IMR-90 (cell line): Measurements from ENCODE around the gene PLA2G4A. TPM values are rescaled to one million over a fixed set of nuclear protein-coding genes. Genes with fewer than 3 reads are reported as not detected.

Source experiments
- ATAC-seq: fragments of 200-7000 bp; cut with Tn5 transposase; 2 replicates; pipeline ENCODE4 v1.9.1; 2020; ENCODE audit warnings: low read depth, mild to moderate bottlenecking, moderate library complexity
- BruUV-seq: library from RNA; stranded (reverse); fragments of 400-500 nt; replicated peaks from 2 replicates; lab custom pipeline; 2021; lab: Mats Ljungman, UMichigan
- CTCF ChIA-PET: fragments of 300-600 bp; formaldehyde crosslinking; extraction: SDS; loops from one replicate; lab custom pipeline; 2021; ENCODE audit warnings: antibody characterized with exemption; lab: Yijun Ruan, JAX
- POLR2A ChIA-PET: fragments of 300-600 bp; sonication (Branson Sonifier 250); formaldehyde crosslinking; loops from one replicate; lab custom pipeline; 2022; ENCODE audit warnings: antibody characterized with exemption; ENCODE audit not compliant: unreplicated experiment; lab: Charles Lee
- DNase-seq: peaks from one replicate; pipeline ENCODE4 v3.0.0; 2013
- H2AFZ ChIP-seq: replicated peaks from 2 replicates; pipeline ENCODE3; 2013; ENCODE audit warnings: low read length, mild to moderate bottlenecking; ENCODE audit not compliant: poor library complexity
- H2AK5ac ChIP-seq: 2 replicates; pipeline ENCODE4 v1.6.1; 2013; ENCODE audit warnings: low read depth, low read length, inconsistent platforms
- H2AK9ac ChIP-seq: replicated peaks from 2 replicates; pipeline ENCODE3; 2013; ENCODE audit warnings: mild to moderate bottlenecking, low read depth, low read length, moderate library complexity; ENCODE audit not compliant: poor library complexity
- H2BK120ac ChIP-seq: 2 replicates; pipeline ENCODE4 v1.6.1; 2013; ENCODE audit warnings: low read depth, low read length, inconsistent platforms
- H2BK15ac ChIP-seq: 3 replicates; pipeline ENCODE4 v1.6.1; 2013; ENCODE audit warnings: low read depth, low read length, inconsistent platforms
- H2BK20ac ChIP-seq: 2 replicates; pipeline ENCODE4 v1.6.1; 2013; ENCODE audit warnings: low read depth, mild to moderate bottlenecking, inconsistent platforms, low read length, moderate library complexity
- H2BK5ac ChIP-seq: 2 replicates; pipeline ENCODE4 v1.6.1; 2013; ENCODE audit warnings: mild to moderate bottlenecking, low read depth, low read length, inconsistent platforms; ENCODE audit not compliant: poor library complexity, severe bottlenecking
- H3K14ac ChIP-seq: replicated peaks from 2 replicates; pipeline ENCODE4 v1.6.1; 2013; ENCODE audit warnings: low read depth, low read length, inconsistent platforms
- H3K18ac ChIP-seq: 2 replicates; pipeline ENCODE4 v1.6.1; 2013; ENCODE audit warnings: low read depth, low read length, control low read depth
- H3K23ac ChIP-seq: 2 replicates; pipeline ENCODE4 v1.6.1; 2013; ENCODE audit warnings: low read depth, low read length, inconsistent platforms
- H3K27ac ChIP-seq: 2 replicates; pipeline ENCODE4 v1.5.1; 2013; ENCODE audit warnings: mild to moderate bottlenecking, control low read depth, low read length; ENCODE audit not compliant: insufficient read depth
- H3K27me3 ChIP-seq: 2 replicates; pipeline ENCODE4 v1.6.1; 2013; ENCODE audit warnings: low read length; ENCODE audit not compliant: control insufficient read depth, insufficient read depth
- H3K36me3 ChIP-seq: 2 replicates; pipeline ENCODE4 v1.6.1; 2013; ENCODE audit warnings: low read length, mixed read lengths; ENCODE audit not compliant: control insufficient read depth, insufficient read depth
- H3K4ac ChIP-seq: 2 replicates; pipeline ENCODE4 v1.6.1; 2013; ENCODE audit warnings: low read depth, low read length, inconsistent platforms
- H3K4me1 ChIP-seq: 2 replicates; pipeline ENCODE4 v1.6.1; 2013; ENCODE audit warnings: low read length, mixed read lengths; ENCODE audit not compliant: control insufficient read depth, insufficient read depth
- H3K4me2 ChIP-seq: 2 replicates; pipeline ENCODE4 v1.6.1; 2013; ENCODE audit warnings: low read depth, mild to moderate bottlenecking, control low read depth, low read length, moderate library complexity
- H3K4me3 ChIP-seq: 2 replicates; pipeline ENCODE4 v1.5.1; 2013; ENCODE audit warnings: low read depth, mild to moderate bottlenecking, control low read depth, low read length, moderate library complexity; ENCODE audit not compliant: insufficient read depth
- H3K56ac ChIP-seq: 2 replicates; pipeline ENCODE4 v1.6.1; 2013; ENCODE audit warnings: low read length, inconsistent platforms; ENCODE audit not compliant: insufficient read depth; ENCODE audit errors: extremely low read depth
- H3K79me1 ChIP-seq, 2 experiments: 2 replicates each; pipeline ENCODE4 v1.6.1; 2013; ENCODE audit warnings: low read length in 2 of 2, inconsistent platforms in 1 of 2, low read depth in 1 of 2
- H3K9ac ChIP-seq: 2 replicates; pipeline ENCODE4 v1.6.1; 2013; ENCODE audit warnings: low read depth, low read length, control low read depth
- H3K9me1 ChIP-seq: 2 replicates; pipeline ENCODE4 v1.6.1; 2013; ENCODE audit warnings: low read length, inconsistent platforms; ENCODE audit not compliant: insufficient read depth
- H3K9me3 ChIP-seq: 2 replicates; pipeline ENCODE4 v1.6.1; 2013; ENCODE audit warnings: low read length; ENCODE audit not compliant: control insufficient read depth, insufficient read depth
- H4K20me1 ChIP-seq: 2 replicates; pipeline ENCODE4 v1.6.1; 2013; ENCODE audit warnings: low read length, inconsistent platforms; ENCODE audit not compliant: insufficient read depth
- H4K5ac ChIP-seq: 2 replicates; pipeline ENCODE4 v1.6.1; 2013; ENCODE audit warnings: mild to moderate bottlenecking, low read depth, low read length, control low read depth
- H4K8ac ChIP-seq, 2 experiments: 2 replicates each; pipeline ENCODE4 v1.6.1; 2013; ENCODE audit warnings: low read depth in 2 of 2, low read length in 2 of 2, control low read depth in 1 of 2, inconsistent platforms in 1 of 2
- H4K91ac ChIP-seq: 2 replicates; pipeline ENCODE4 v1.6.1; 2013; ENCODE audit warnings: low read depth, low read length, inconsistent platforms; ENCODE audit not compliant: insufficient read depth
- CHD1 ChIP-seq: IDR thresholded peaks from 2 replicates; pipeline ENCODE4 v1.6.1; 2012; ENCODE audit warnings: low read depth, low read length, improper control_type of control experiment
- ELK1 ChIP-seq: fragments of 150-350 bp; IDR thresholded peaks from 2 replicates; pipeline ENCODE4 v1.6.1; 2016; ENCODE audit warnings: low read depth, mild to moderate bottlenecking, low read length, moderate library complexity, borderline replicate concordance
- FOS ChIP-seq: fragments of 150-350 bp; IDR thresholded peaks from 2 replicates; pipeline ENCODE4 v1.6.1; 2016; ENCODE audit warnings: low read depth, low read length
- MAFK ChIP-seq: IDR thresholded peaks from 2 replicates; pipeline ENCODE4 v1.6.1; 2012; ENCODE audit warnings: low read depth, low read length, improper control_type of control experiment
- MXI1 ChIP-seq: IDR thresholded peaks from 2 replicates; pipeline ENCODE4 v1.6.1; 2012; ENCODE audit warnings: low read depth, mild to moderate bottlenecking, low read length, moderate library complexity, borderline replicate concordance
- POLR2A ChIP-seq: IDR thresholded peaks from 2 replicates; pipeline ENCODE4 v1.6.1; 2012; ENCODE audit warnings: mild to moderate bottlenecking, low read depth, low read length
- RCOR1 ChIP-seq: IDR thresholded peaks from 2 replicates; pipeline ENCODE4 v1.6.1; 2012; ENCODE audit warnings: mild to moderate bottlenecking, low read length, improper control_type of control experiment; ENCODE audit not compliant: insufficient replicate concordance
- RFX5 ChIP-seq: IDR thresholded peaks from 2 replicates; pipeline ENCODE4 v1.8.0; 2012; ENCODE audit warnings: low read depth, mild to moderate bottlenecking, low read length, moderate library complexity
- SMC3 ChIP-seq: fragments of 150-350 bp; IDR thresholded peaks from 2 replicates; pipeline ENCODE4 v1.6.1; 2016; ENCODE audit warnings: low read depth, mild to moderate bottlenecking, antibody characterized with exemption, low read length, moderate library complexity
- WGBS, 2 experiments: methylation state at CpG; one replicate each; pipeline versions ENCODE4 v1.1.5 to v1.1.7; 2013; ENCODE audit warnings: missing lambda C conversion rate in 2 of 2; ENCODE audit not compliant: insufficient read length in 1 of 2; ENCODE audit errors: extremely low coverage in 2 of 2; 5-methylcytosine and 5-hydroxymethylcytosine counted together
- dilution Hi-C: fragments of 300-500 bp; cut with HindIII; formaldehyde crosslinking; loops from one replicate; pipeline ENCODE4 v1.14.3; 2018; ENCODE audit warnings: low sequenced_read_pairs; ENCODE audit not compliant: unreplicated experiment
- in situ Hi-C: fragments of 300-500 bp; cut with MboI; formaldehyde crosslinking; loops from 3 replicates; pipeline ENCODE4 v1.14.3; 2019; ENCODE audit warnings: low sequenced_read_pairs, inconsistent platforms, mixed read lengths
- intact Hi-C: fragments of 100-400 bp; cut with micrococcal nuclease; formaldehyde crosslinking; loops from 2 replicates; pipeline ENCODE4 v1.10.0; 2022
- polyA plus RNA-seq, 3 experiments: library from polyadenylated mRNA; depleted of rRNA; stranded (reverse); fragments of >200 nt; gene quantifications; 2 replicates each; pipeline ENCODE4 v1.2.3, GENCODE V29; 2012; ENCODE audit warnings: low replicate concordance in 1 of 3
- total RNA-seq: library from RNA; depleted of rRNA; stranded (reverse); fragments of >200 nt; gene quantifications from 2 replicates; pipeline ENCODE4 v1.2.3, GENCODE V29; 2012

The PLA2G4A gene
- total and polyA plus RNA-seq, 2 of the 4 experiments (the other 2 are of a cell fraction): 1.6 to 3.8 TPM

- CTCF ChIA-PET: interaction anchor here (0.7 to 1.0 kb wide), 2 partner anchors 42 to 391 kb away, joined by 3 to 4 read pairs; no protein-coding TSS in a partner anchor
- in situ Hi-C loops: no loop called here
Measured at GRCh38 chr1:186996816-186997215, 168.1 kb downstream of the PLA2G4A start.

More at GRCh38 chr1:186996816-186997215, 168.1 kb downstream of the PLA2G4A start:
- intact Hi-C loops (no loop called here), dilution Hi-C loops (loop anchor here (25.0 kb wide), 1 partner anchor 385 kb away; no protein-coding TSS in a partner anchor)
- no peaks in the 10 kb centered on the region for H3K36me3 ChIP-seq
- no peak overlapping the region for H2BK5ac ChIP-seq
- no peak overlapping the region for H3K56ac ChIP-seq
- no peak overlapping the region for H2BK120ac ChIP-seq
- H3K9me3 ChIP-seq: no peaks in the 10 kb centered on the region
- no peak overlapping the region for H4K8ac ChIP-seq
- H3K4ac ChIP-seq: no peak overlapping the region
- no peak overlapping the region for H2AFZ ChIP-seq
- POLR2A ChIA-PET: no interaction called here
- H3K4me2 ChIP-seq: no peak overlapping the region
- no peak overlapping the region for H3K27ac ChIP-seq
- H2AK5ac ChIP-seq: no peak overlapping the region
- TF ChIP-seq FOS (no peak), ELK1 (no peak), RCOR1 (no peak), CHD1 (no peak), POLR2A (no peak), MXI1 (no peak), RFX5 (no peak), SMC3 (no peak), MAFK (no peak)
- no peak overlapping the region for H4K5ac ChIP-seq
- H3K18ac ChIP-seq: no peak overlapping the region
- H3K14ac ChIP-seq: no peak overlapping the region
- H3K4me3 ChIP-seq: no peak overlapping the region
- H3K79me1 ChIP-seq: no peaks in the 10 kb centered on the region
- no peaks in the 10 kb centered on the region for H3K9me1 ChIP-seq
- H3K4me1 ChIP-seq: no peaks in the 10 kb centered on the region; the same call in 1 of the 2 replicates
- no peak overlapping the region for H4K91ac ChIP-seq
- no CpG with 5 or more reads among the region's 1 CpG for whole genome bisulfite sequencing, 2 experiments
- no peaks in the 10 kb centered on the region for H4K20me1 ChIP-seq
- H2BK15ac ChIP-seq: no peak overlapping the region
- BruUV-seq: no TSS peak
- H2BK20ac ChIP-seq: no peak overlapping the region
- no peak overlapping the region for H2AK9ac ChIP-seq
- DNase-seq (no peak), ATAC-seq (no peak)
- H3K23ac ChIP-seq: no peak overlapping the region
- no peaks in the 10 kb centered on the region; the same call in 1 of the 2 replicates for H3K27me3 ChIP-seq
- no peak overlapping the region for H3K9ac ChIP-seq
